Subcutaneous abdominal adipose tissue (tissue), 5 donors: ENCODE results near the gene TMEM183A.

Source experiments
- H3K27ac ChIP-seq: one replicate; pipeline ENCODE4 v1.7.0; 2013; ENCODE audit warnings: low read depth, mild to moderate bottlenecking, inconsistent platforms, low read length, moderate library complexity
- H3K27me3 ChIP-seq, 5 donors: one replicate each; pipeline ENCODE4 v1.7.0; 2013; ENCODE audit warnings: low read length in 5 of 5, inconsistent platforms in 1 of 5; ENCODE audit not compliant: control insufficient read depth in 5 of 5, insufficient read depth in 4 of 5
- H3K36me3 ChIP-seq, 5 donors: one replicate each; pipeline ENCODE4 v1.7.0; 2013; ENCODE audit warnings: low read length in 5 of 5; ENCODE audit not compliant: control insufficient read depth in 5 of 5, insufficient read depth in 5 of 5
- H3K4me1 ChIP-seq, 5 donors: one replicate each; pipeline ENCODE4 v1.7.0; 2013; ENCODE audit warnings: low read length in 5 of 5, mild to moderate bottlenecking in 3 of 5, moderate library complexity in 1 of 5; ENCODE audit not compliant: control insufficient read depth in 5 of 5, insufficient read depth in 5 of 5
- H3K4me3 ChIP-seq, 5 donors: one replicate each; pipeline ENCODE4 v1.7.0; 2013; ENCODE audit warnings: low read length in 5 of 5, low read depth in 1 of 5
- H3K9ac ChIP-seq, 5 donors: one replicate each; pipeline ENCODE4 v1.7.0; 2013; ENCODE audit warnings: low read length in 5 of 5, mild to moderate bottlenecking in 4 of 5, moderate library complexity in 3 of 5
- H3K9me3 ChIP-seq, 5 donors: one replicate each; pipeline ENCODE4 v1.7.0; 2013; ENCODE audit warnings: low read length in 5 of 5; ENCODE audit not compliant: control insufficient read depth in 5 of 5
- donor health status: healthy.
- donor health status: healthy.
- donor health status: healthy.
- donor health status: healthy.
- donor health status: healthy.

Gene TMEM183A

GRCh38 chr1:203052601-203053000 lies 45.4 kb downstream of the TMEM183A start:
- H3K4me3 ChIP-seq = no peak overlapping the region
- H3K36me3 ChIP-seq = no peaks in the 10 kb centered on the region
- no peak overlapping the region for H3K27ac ChIP-seq

DNA sequence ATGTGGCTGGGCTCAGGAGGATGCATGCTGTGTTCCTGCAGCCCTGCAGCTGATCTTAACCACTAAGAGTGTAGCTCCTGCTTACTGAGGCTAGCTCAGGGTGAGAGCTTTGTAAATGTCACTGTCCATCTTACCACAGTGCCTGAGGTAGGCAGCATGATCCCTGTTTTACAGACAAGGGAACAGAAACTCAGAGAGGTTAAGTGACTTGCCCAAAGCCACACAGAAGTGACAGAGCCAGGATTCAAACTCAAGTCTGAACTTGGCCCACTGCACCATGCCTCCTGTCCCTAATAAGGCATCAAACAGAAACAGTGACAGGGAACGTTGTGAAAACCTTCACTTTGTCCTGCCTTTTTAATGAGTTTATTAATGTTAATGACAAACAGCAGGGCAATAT lies 47.0 kb downstream of the TMEM183A start:
- Histone ChIP-seq H3K9ac (no peak overlapping the region), H3K36me3 (no peaks in the 10 kb centered on the region), H3K4me3 (no peak overlapping the region), H3K27me3 (peaks cover 7 to 9% (median 7%) of the 10 kb centered on the region in 5 donors), H3K9me3 (no peaks in the 10 kb centered on the region), H3K4me1 (peaks cover 0 to 23% (median 11%) of the 10 kb centered on the region in 5 donors), H3K27ac (no peak overlapping the region)

More at GRCh38 chr1:203052601-203053000, 45.4 kb downstream of the TMEM183A start:
- H3K4me1 ChIP-seq = peaks cover 0 to 8% (median 0%) of the 10 kb centered on the region in 5 donors
- no peak overlapping the region for H3K9ac ChIP-seq
- no peaks in the 10 kb centered on the region for H3K9me3 ChIP-seq
- H3K27me3 ChIP-seq = peaks cover 3 to 14% (median 7%) of the 10 kb centered on the region in 5 donors

GRCh38 chr1:203054642-203055041 lies 47.5 kb downstream of the TMEM183A start:
- H3K27me3 ChIP-seq = peaks cover 7 to 9% (median 7%) of the 10 kb centered on the region in 5 donors
- no peak overlapping the region for H3K9ac ChIP-seq
- no peak overlapping the region for H3K27ac ChIP-seq
- H3K36me3 ChIP-seq = no peaks in the 10 kb centered on the region
- H3K4me3 ChIP-seq = no peak overlapping the region
- no peaks in the 10 kb centered on the region for H3K9me3 ChIP-seq
- peaks cover 0 to 28% (median 11%) of the 10 kb centered on the region in 5 donors for H3K4me1 ChIP-seq

DNA sequence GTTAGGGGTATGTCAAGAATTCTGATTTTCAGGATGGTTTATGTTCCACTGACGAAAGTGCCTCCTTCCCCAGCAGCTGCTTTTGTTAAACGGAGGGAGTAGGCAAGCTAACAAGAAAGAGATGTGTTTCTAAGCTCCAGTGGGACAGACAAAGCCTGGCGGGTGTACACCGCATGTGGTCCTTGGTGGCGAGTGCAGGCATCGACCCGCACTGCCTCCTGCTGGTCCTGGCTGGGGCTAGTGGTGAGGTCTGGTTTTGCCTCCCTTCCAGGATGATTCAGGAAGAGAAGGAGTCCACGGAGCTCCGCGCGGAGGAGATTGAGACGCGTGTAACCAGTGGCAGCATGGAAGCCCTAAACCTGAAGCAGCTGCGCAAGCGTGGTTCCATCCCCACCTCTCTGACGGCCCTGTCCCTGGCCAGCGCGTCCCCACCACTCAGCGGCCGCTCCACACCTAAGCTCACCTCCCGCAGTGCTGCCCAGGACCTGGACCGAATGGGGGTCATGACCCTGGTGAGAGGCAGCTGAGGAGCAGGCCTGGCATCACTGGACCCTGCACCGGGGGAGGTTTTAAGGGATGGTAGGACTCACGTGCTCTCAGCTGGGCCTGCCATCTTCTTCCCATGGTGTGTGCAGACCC lies 48.1 kb downstream of the TMEM183A start:
- H3K4me3 ChIP-seq = no peak overlapping the region
- H3K36me3 ChIP-seq = no peaks in the 10 kb centered on the region
- H3K9ac ChIP-seq = no peak overlapping the region
- H3K4me1 ChIP-seq = peaks cover 0 to 31% (median 11%) of the 10 kb centered on the region in 5 donors
- H3K27me3 ChIP-seq = peaks cover 6 to 10% (median 7%) of the 10 kb centered on the region in 5 donors
- no peaks in the 10 kb centered on the region for H3K9me3 ChIP-seq
- H3K27ac ChIP-seq = no peak overlapping the region

- H3K4me3 ChIP-seq = no peak overlapping the region
- H3K27ac ChIP-seq = no peak overlapping the region
- no peak overlapping the region for H3K9ac ChIP-seq
- H3K4me1 ChIP-seq = peaks cover 0 to 31% (median 11%) of the 10 kb centered on the region in 5 donors
- no peaks in the 10 kb centered on the region for H3K9me3 ChIP-seq
- peaks cover 7 to 10% (median 7%) of the 10 kb centered on the region in 5 donors for H3K27me3 ChIP-seq
- H3K36me3 ChIP-seq = no peaks in the 10 kb centered on the region
These were observed 48.8 kb downstream of the TMEM183A start for GRCh38 chr1:203056012-203056411.

- H3K4me3 ChIP-seq = no peak overlapping the region
- H3K9me3 ChIP-seq = no peaks in the 10 kb centered on the region
- H3K36me3 ChIP-seq = no peaks in the 10 kb centered on the region
- H3K27ac ChIP-seq = no peak overlapping the region
- peaks cover 3 to 9% (median 7%) of the 10 kb centered on the region in 5 donors for H3K27me3 ChIP-seq
- H3K4me1 ChIP-seq = peaks cover 0 to 27% (median 11%) of the 10 kb centered on the region in 5 donors
- H3K9ac ChIP-seq = no peak overlapping the region
These were observed 49.3 kb downstream of the TMEM183A start for GRCh38 chr1:203056516-203056915.

- peaks cover 0 to 27% (median 11%) of the 10 kb centered on the region in 5 donors for H3K4me1 ChIP-seq
- peak overlapping the region in 1 of 5 donors; percentile 4 for H3K4me3 ChIP-seq
- peaks cover 0 to 8% (median 2%) of the 10 kb centered on the region in 5 donors for H3K27me3 ChIP-seq
- no peaks in the 10 kb centered on the region for H3K9me3 ChIP-seq
- H3K36me3 ChIP-seq = no peaks in the 10 kb centered on the region
- no peak overlapping the region for H3K27ac ChIP-seq
- H3K9ac ChIP-seq = no peak overlapping the region
These were observed 50.9 kb downstream of the TMEM183A start for GRCh38 chr1:203057911-203058675.

- no peak overlapping the region for H3K27ac ChIP-seq
- H3K9me3 ChIP-seq = no peaks in the 10 kb centered on the region
- H3K9ac ChIP-seq = no peak overlapping the region
- H3K4me1 ChIP-seq = peaks cover 0 to 28% (median 11%) of the 10 kb centered on the region in 5 donors
- H3K4me3 ChIP-seq = no peak overlapping the region
- H3K36me3 ChIP-seq = no peaks in the 10 kb centered on the region
- peaks cover 0 to 8% (median 2%) of the 10 kb centered on the region in 5 donors for H3K27me3 ChIP-seq
These were observed 51.4 kb downstream of the TMEM183A start for GRCh38 chr1:203058676-203058935.

GRCh38 chr1:203059485-203059884 lies 52.3 kb downstream of the TMEM183A start:
- H3K9ac ChIP-seq = no peak overlapping the region
- no peaks in the 10 kb centered on the region for H3K36me3 ChIP-seq
- H3K27me3 ChIP-seq = peaks cover 0 to 5% (median 4%) of the 10 kb centered on the region in 5 donors
- H3K27ac ChIP-seq = no peak overlapping the region
- H3K4me1 ChIP-seq = peaks cover 0 to 28% (median 11%) of the 10 kb centered on the region in 5 donors
- H3K4me3 ChIP-seq = no peak overlapping the region
- H3K9me3 ChIP-seq = no peaks in the 10 kb centered on the region

DNA sequence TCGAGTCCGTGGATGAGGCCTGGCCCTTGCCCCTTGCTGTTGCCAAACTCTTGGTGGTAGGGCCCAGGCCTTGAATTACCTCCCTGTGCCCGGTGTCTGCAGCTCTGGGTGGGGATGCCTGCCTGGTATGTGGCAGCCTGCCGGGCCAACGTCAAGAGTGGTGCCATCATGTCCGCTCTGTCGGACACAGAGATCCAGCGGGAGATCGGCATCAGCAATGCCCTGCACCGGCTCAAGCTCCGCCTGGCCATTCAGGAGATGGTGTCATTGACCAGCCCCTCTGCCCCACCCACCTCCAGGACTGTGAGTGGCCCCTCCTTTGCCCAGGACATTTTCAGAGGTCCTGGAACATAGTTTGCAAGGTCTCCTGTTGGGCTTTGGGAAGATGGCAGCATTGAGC lies 52.9 kb downstream of the TMEM183A start:
- H3K4me1 ChIP-seq = peaks cover 0 to 28% (median 11%) of the 10 kb centered on the region in 5 donors
- no peaks in the 10 kb centered on the region for H3K9me3 ChIP-seq
- no peak overlapping the region for H3K4me3 ChIP-seq
- no peak overlapping the region for H3K27ac ChIP-seq
- H3K36me3 ChIP-seq = no peaks in the 10 kb centered on the region
- peaks cover 0 to 5% (median 4%) of the 10 kb centered on the region in 5 donors for H3K27me3 ChIP-seq
- H3K9ac ChIP-seq = no peak overlapping the region
